ENCODE results near the gene PCNX1. TPM values are rescaled to one million over a fixed set of nuclear protein-coding genes. Genes with fewer than 3 reads are reported as not detected.

Gene PCNX1
- total RNA-seq, 4 donors from 2014 or later: 9.1 to 41.8 (median 18.9) TPM

- TF ChIP-seq POLR2A (IDR thresholded peaks at IDR 0.05) (no peak), CTCF (IDR thresholded peaks at IDR 0.05) (no peak)
- no peak for DNase-seq
- Histone ChIP-seq H3K4me1 (peaks cover 0 to 8% (median 0%) of the 10 kb centered on the region in 3 donors), H3K4me3 (no peak overlapping the region), H3K9me3 (no peaks in the 10 kb centered on the region), H3K27me3 (no peaks in the 10 kb centered on the region), H3K36me3 (peaks cover 12 to 42% (median 14%) of the 10 kb centered on the region in 3 donors), H3K27ac (no peak overlapping the region)
- intact Hi-C loops (cut with DNase I): no loop called here
Observed at GRCh38 chr14:71113376-71113775, 206.1 kb downstream of the PCNX1 start.

- Histone ChIP-seq H3K4me3 (no peak overlapping the region), H3K9me3 (no peaks in the 10 kb centered on the region), H3K36me3 (peaks cover 4 to 30% (median 5%) of the 10 kb centered on the region in 3 donors), H3K27ac (no peak overlapping the region), H3K27me3 (no peaks in the 10 kb centered on the region), H3K4me1 (peaks cover 0 to 8% (median 0%) of the 10 kb centered on the region in 3 donors)
- WGBS, 2 donors: 88 to 100% methylated on average over 1 of the region's 1 CpG
- intact Hi-C loops (cut with DNase I): no loop called here
- no peak for DNase-seq
- no peak for TF ChIP-seq CTCF (IDR thresholded peaks at IDR 0.05)
- TF ChIP-seq POLR2A (IDR thresholded peaks at IDR 0.05): no peak
Observed at GRCh38 chr14:71114565-71114964, 207.3 kb downstream of the PCNX1 start.

GRCh38 chr14:71115306-71115705, 208.0 kb downstream of the PCNX1 start:
- 73 to 84% methylated on average over 2 of the region's 2 CpGs for WGBS, 2 donors
- Histone ChIP-seq H3K36me3 (peaks cover 0 to 23% (median 0%) of the 10 kb centered on the region in 3 donors), H3K27me3 (no peaks in the 10 kb centered on the region), H3K9me3 (no peaks in the 10 kb centered on the region), H3K27ac (no peak overlapping the region), H3K4me3 (no peak overlapping the region), H3K4me1 (peaks cover 0 to 8% (median 0%) of the 10 kb centered on the region in 3 donors)
- TF ChIP-seq CTCF (IDR thresholded peaks at IDR 0.05) (no peak), POLR2A (IDR thresholded peaks at IDR 0.05) (no peak)
- intact Hi-C loops (cut with DNase I): no loop called here
- no peak for DNase-seq

- H3K4me3 ChIP-seq: no peak overlapping the region
- no peak overlapping the region for H3K27ac ChIP-seq
- peaks cover 0 to 16% (median 0%) of the 10 kb centered on the region in 3 donors for H3K36me3 ChIP-seq
- DNase-seq: no peak
- 84 to 88% methylated on average over 7 of the region's 7 CpGs for WGBS, 2 donors
- TF ChIP-seq CTCF (IDR thresholded peaks at IDR 0.05) (no peak), POLR2A (IDR thresholded peaks at IDR 0.05) (no peak)
- H3K9me3 ChIP-seq: no peaks in the 10 kb centered on the region
- peaks cover 0 to 8% (median 0%) of the 10 kb centered on the region in 3 donors for H3K4me1 ChIP-seq
- H3K27me3 ChIP-seq: no peaks in the 10 kb centered on the region
- intact Hi-C loops (cut with DNase I): no loop called here
Observed at GRCh38 chr14:71115821-71116567, 208.7 kb downstream of the PCNX1 start.

- intact Hi-C loops (cut with DNase I): no loop called here
- Histone ChIP-seq H3K4me3 (no peak overlapping the region), H3K27ac (no peak overlapping the region)
Observed at GRCh38 chr14:71116568-71117122, 209.4 kb downstream of the PCNX1 start.

More at GRCh38 chr14:71116568-71117122, 209.4 kb downstream of the PCNX1 start:
- DNase-seq: no peak
- 71 to 81% methylated on average over 8 of the region's 8 CpGs for WGBS, 2 donors
- Histone ChIP-seq H3K4me1 (peaks cover 0 to 8% (median 0%) of the 10 kb centered on the region in 3 donors), H3K36me3 (peaks cover 0 to 9% (median 0%) of the 10 kb centered on the region in 3 donors), H3K9me3 (peaks cover 0 to 4% (median 0%) of the 10 kb centered on the region in 3 donors), H3K27me3 (no peaks in the 10 kb centered on the region)
- no peak for TF ChIP-seq POLR2A (IDR thresholded peaks at IDR 0.05)
- no peak for TF ChIP-seq CTCF (IDR thresholded peaks at IDR 0.05)

All from esophagus squamous epithelium (tissue), 5 donors.